Stimulated activated CD8-positive, alpha-beta memory T cell treated with anti-CD3 and anti-CD28 coated beads, Interleukin-4, amount 100 ng/mL, for 48 hours (primary cell): Measurements from ENCODE around the gene PRR5.

Source experiments
- DNase-seq: peaks from one replicate; pipeline ENCODE4 v3.0.0-alpha.2; 2020

Gene PRR5

DNA sequence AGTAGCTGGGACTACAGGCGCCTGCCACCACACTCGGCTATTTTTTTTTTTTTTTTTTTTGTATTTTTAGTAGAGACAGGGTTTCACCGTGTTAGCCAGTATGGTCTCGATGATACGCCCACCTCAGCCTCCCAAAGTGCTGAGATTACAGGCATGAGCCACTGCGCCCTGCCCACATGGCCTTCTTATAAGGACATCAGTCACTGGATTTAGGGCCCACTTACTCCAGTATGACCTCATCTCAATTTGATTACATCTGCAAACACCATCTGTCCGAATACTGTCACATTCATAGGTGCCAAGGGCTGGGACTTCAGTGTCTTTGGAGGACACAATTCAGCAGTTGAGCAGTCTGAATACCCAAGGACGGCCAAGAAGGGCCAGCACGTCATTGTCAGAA lies 8.2 kb upstream of the PRR5 start:
- no peak for DNase-seq

DNA sequence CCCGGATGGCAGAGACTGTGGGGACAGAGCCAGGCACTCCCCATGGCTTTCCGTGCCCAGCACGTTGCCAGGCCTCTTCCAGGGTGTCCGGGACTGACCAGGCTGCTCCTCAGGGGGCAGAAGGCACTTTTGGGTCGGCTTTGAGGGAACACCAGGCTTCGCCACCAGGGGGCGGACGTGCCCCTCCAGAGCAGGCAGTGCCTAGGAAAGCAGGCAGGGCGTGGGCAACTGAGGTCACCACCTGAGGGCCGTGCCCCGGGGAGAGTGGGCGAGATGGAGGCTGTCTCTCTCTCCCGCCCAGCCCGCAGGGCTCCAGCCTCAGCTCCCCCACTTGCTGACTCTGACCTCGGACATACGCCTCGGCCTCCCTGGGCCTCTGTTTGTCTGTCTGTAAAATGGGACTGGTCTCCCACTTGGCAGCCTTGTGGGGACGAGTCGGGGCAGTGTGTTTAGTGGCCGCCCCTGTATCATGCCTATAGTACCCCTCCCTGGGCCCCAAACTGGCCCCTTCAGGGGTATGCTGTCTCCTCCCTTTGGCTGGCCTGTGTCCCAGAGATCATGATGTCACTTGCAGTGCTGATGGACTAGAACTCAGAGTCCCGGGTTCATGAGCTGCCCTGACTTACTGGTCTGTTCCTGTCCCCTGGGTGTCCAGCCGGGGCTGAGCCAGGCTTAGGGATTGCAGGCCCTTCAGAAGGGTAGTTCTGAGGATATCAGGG lies 4.4 kb upstream of the PRR5 start:
- DNase-seq, result peak; percentile 95

DNA sequence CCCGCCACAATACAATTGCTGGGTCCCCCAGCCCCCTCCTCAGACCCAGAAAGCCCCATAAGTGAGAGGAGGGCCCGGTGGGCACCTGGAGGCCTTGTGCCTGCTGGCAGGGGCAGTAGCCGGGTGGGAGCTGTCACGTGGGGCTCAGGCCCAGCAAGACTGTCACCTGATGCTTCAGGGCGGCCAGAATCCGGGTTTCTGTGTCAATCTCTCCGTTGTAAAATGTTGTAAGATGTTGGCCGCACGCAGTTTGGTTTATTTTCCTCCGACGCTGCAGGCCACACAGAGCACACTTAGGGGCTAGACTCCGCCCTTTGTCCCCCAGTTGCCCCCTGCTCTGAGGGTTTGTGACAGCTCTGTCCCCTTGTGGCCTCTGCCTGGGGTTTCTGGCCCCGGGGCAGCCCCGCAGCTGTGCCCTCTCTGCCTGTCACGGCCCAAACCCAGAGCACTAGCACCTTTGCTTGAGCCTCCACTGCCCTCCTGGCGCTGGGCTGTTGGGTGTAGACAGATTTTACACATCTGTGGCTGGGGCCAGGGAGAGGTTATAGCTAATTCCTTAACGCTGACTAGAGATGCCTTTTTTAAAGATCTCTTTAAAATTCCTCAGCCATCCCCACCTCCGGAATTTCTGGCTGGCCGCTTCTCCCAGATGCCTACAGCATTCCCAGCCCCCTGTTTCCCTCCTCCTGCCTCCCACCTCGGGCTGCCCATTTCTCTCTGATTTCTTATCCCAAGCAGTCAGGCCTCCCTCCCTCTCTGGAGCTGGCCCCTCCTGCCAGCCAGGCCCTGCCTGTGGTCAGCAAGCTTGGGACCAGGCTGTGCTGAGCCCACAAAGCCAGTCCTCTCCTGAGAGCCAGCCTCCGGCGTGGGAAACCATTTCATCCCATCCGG lies 3.2 kb upstream of the PRR5 start:
- no peak for DNase-seq

DNA sequence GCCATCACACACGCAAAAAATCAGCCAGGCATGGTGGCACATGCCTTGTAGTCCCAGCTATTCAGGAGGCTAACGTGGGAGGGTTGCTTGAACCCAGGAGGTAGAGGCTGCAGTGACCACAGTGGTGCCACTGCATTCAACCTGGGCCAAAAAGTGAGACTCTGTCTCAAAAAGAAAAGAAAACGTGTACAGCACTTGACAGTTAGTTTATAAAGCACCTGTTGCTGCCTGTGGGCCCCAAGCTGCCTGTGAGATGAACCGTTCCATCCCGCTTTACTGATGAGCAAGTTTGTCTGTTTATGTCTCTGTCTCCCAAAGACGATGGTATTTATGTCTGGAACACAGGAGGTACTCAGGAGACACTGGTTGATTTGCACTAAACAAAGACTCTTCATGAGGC lies 1.5 kb upstream of the PRR5 start:
- no peak for DNase-seq

DNA sequence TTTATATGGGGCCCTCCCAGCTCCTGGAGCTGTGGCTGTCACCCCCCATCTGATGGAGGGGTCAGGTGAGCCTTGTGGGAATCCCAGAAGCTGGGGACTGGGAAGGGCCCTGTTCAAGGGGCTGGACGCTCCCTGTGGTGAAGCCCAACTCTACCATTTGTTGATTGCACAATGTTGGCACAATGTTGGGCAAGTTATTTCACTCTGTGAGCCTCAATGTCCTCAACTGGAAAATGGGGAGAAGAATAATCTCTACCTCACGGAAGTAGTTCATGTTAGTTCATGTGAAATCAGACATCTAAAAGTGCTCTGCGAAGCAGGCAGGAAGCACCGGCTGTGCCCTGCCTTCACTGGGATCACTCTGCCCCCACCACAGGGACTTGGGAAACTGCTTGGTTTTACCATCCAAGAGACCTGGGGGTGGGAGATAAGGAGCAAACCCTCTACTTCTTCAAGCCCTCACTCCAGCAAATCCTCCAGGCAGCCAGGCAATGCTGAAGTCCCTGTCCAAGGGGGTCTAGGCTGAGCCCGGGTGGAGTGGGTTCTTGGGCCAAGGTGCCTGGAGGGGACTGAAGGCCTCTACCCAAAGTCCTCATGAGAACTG lies 715 bp upstream of the PRR5 start:
- no peak for DNase-seq

DNA sequence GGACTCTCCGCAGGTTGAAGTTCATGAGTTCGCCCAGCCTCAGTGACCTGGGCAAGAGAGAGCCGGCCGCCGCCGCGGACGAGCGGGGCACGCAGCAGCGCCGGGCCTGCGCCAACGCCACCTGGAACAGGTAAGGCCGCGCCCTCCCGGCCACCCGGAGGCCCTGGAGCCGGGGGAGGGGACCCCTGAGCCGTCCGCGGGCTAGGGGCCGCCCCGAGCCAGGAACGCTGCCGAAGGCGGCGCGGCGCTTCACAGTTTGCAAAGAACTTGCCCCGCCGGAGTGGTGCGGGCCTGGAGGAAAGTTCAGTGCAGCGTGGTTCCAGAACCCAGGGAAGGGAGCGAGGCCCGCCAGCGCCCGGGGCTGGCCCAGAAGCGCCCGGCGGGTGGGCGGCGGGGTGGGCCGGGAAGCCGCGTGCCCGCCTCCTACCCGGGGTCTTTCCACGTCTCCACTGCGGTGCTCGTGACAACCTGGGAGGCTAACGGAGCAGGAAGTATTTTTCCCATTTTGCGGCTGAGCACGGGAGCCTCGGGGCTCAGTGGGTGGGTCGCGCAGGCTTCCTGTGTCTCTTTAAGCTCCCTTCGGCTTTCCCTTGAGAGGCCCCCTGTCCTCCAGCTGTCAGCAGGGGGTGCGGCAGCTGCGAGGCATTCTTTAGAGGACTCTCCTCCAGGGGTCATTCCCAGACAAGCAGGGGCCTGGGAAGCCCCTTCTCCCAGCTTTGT lies 635 bp downstream of the PRR5 start:
- peak; percentile 44 for DNase-seq

DNA sequence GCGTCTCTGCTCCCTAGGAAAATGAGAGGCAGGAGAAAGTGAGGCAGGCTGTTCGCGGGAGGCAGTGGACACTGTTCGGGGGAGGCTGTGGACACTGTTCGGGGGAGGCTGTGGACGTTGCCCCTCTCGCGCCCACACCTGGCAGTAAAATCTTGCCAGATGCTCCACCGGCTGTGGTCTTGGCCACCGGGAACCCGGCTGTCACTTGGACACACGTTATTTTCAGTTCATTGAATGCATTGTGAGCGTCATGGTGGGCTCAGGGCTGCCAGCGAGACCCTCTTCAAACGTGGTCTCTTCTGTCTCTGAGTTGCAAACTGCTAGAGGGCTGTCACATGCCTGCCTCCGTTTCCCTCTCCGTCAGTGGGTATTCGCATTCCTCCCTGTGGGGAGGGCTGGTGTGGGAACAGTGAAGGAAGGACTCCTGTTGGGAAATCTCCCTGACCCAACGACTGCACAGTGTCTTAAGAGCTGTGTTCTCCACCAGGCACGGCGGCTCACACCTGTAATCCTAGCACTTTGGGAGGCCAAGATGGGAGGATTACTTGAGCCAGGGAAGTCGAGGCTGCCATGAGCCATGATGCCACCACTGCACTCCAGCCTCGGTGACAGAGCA lies 1.4 kb downstream of the PRR5 start:
- DNase-seq, result no peak

DNA sequence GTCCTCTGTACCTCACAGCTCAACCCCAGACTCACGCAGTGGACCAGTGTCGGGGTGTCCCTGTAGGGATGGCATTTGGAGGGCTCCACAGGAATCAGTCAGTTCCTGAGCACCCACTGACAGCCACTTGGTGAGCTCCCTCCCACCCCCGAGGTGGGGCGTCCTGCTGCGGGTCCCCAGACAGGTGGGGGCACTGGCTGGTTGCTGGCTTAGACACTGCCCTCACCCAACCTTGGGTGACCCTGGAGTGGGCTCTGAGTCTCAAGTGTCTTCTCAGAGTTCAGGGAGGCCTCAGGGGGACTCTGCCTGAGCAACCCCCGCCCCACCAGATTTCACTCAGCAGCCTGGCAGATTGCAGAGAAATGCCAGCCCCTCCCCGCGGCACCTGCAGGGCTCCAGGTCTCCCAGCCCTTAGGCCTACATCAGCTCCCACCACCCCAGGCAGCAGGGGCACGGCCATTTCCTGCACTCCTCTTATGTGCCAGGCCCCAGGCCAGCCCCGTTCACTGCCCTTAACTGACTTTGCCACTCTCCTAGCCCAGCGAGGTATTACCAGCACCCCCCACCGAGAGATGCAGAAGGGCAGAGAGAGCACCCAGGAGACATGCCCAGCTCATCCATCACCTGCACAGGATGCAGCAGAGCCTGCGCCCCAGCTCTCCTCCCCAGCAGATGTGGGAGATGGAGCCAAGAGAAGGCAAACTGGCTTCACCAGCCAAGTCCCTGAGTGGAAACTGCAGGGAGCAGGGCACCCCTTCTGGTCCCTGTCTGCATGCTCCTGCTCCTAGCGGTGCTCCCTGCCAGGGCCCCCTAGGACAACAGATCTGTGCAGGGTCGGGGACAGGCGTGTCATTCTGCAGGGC lies 2.4 kb downstream of the PRR5 start:
- no peak for DNase-seq

DNA sequence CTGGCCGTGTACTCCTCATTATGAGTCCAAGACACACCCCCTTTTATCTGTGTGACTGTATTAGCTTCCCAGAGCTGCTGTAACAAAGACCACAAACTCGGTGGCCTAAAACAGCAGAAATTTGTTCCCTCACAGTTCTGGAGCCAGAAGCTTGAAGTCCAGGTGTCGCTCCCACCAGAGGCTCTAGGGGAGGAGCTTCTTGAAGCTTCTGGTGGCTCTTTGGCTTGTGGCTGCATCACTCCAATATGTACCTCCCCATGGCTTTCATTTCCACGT lies 3.0 kb downstream of the PRR5 start:
- no peak for DNase-seq

DNA sequence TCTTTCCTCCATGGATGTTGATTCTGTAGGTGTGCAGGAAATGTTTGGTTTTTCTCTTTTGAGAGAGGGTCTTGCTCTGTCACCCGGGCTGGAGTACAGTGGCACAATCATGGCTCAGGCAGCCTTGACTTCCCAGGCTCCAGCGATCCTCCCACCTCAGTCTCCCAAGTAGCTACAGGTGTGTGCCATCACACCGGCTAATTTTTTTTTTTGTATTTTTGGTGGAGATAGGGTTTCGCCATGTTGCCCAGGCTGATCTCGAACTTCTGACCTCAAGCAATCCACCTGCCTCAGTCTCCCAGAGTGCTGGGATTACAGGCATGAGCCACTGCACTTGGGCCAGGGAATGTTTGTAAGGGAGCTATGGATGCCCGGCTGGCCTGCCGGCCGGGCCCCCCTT lies 4.5 kb downstream of the PRR5 start:
- DNase-seq, result no peak

DNA sequence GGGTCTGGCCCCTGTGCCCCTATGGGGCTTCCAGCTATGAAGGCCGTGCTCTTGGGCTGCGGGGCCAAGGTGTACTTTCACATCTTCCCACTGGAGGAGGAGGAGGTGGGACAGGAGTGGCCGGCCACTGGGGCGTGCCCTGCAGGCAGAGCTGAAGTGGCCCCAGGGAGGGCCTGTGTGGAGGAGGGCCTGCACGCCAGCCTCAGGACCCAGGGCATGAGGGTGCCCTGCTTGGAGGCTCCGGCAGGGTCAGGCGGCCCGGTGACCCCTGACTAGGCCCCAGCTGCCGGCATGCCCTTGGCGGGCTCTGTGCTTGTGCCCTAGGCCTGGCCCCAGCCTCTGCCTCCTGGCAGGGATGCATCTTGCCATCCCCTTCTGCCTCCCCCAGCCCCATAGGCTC lies 5.2 kb downstream of the PRR5 start:
- DNase-seq, result no peak

DNA sequence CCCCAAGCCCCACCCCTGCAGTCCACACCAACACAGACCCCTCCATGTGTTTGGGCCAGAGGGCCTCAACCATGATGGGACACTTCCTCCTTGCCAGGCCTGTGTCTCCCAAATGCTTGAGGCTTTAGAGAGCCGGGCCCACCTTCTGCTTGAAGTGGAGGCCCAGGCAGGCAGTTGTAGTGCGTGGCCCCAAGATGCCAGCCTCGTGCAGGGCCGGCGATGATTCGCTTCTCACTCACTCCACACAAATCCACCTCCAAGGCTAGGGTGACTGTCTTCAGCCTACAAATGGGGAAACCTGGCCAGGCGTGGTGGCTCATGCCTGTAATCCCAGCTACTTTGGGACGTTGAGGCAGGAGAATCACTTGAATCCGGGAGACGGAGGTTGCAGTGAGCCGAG lies 5.7 kb downstream of the PRR5 start:
- DNase-seq, result no peak

DNA sequence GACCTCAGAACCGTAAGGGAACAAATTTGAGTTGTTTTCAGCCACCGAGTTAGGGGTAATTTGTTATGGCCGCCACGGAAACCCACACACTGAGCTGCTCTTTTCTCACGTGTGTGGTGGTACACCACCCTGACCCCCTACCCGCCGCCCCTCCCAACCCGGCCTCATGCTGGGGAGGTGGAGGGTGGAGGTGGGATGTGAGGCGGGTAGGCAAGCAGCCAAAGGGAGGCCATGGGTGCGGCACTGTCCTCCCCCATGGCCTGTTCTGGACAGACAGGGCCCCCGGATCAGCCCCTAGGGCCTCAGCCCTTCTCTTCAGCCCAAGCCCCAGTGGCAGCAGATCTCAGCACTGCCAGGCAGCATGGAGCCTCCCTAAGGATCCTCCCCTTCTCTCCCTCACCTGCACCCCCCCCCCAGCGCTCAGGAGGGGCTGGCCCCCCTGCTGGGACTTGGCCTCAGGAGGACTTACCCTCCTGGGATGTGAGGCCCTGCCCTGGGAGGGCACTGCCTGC lies 7.9 kb downstream of the PRR5 start:
- peak; percentile 43 for DNase-seq

DNA sequence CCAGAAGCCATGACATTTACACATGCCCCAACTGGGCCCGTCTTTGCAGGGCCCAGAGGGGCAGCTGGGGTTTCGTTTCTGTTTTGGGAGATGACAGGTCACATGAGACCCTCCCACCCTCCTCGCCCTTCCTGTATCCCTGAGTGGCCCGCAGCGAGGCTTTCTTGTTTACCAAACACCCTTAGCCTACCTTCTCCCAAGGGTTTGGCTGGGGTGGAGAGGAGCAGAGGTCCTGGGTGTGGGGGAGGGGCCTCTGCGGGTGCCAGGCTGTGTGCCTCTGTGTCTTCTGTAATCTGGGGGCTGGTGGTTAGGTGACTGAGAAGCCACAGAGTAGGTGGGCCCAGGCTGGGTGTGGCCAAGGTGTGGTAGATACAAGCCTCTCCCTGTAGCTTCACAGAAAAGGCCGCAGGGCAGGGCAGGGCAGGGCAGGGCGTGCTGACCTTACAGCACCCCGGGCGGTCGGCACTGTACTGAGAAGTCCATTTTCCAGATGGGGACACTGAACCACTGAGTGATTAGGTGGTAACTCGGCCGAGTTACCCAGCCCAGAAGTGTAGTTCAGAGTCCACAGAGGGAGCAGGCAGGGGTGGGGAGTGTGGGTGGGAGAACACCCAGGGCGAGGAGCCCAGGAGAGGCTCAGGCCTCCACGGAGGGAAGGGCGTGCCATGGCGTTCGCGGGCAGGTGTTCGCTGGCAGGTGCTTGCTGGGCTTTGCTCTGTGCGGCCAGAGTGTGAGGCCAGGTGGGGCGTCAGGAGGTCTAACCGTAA lies 8.7 kb downstream of the PRR5 start:
- DNase-seq, result peak; percentile 74

DNA sequence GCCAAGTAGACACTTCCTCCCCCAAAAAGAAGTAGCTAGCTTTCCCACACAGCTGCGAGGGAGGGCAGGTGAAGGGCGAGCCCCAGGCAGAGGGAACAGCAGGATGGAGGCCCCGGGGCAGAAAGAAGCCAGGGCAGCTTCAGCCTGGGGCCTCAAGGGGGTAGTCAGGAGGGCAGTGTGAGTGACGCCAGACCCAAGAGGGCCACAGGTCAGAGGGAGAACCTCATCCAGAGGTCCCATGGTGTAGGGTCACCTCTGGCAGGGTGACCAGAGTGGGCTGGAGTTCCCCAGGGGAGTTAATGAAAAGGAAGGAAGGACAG lies 9.2 kb downstream of the PRR5 start:
- DNase-seq, result no peak

DNA sequence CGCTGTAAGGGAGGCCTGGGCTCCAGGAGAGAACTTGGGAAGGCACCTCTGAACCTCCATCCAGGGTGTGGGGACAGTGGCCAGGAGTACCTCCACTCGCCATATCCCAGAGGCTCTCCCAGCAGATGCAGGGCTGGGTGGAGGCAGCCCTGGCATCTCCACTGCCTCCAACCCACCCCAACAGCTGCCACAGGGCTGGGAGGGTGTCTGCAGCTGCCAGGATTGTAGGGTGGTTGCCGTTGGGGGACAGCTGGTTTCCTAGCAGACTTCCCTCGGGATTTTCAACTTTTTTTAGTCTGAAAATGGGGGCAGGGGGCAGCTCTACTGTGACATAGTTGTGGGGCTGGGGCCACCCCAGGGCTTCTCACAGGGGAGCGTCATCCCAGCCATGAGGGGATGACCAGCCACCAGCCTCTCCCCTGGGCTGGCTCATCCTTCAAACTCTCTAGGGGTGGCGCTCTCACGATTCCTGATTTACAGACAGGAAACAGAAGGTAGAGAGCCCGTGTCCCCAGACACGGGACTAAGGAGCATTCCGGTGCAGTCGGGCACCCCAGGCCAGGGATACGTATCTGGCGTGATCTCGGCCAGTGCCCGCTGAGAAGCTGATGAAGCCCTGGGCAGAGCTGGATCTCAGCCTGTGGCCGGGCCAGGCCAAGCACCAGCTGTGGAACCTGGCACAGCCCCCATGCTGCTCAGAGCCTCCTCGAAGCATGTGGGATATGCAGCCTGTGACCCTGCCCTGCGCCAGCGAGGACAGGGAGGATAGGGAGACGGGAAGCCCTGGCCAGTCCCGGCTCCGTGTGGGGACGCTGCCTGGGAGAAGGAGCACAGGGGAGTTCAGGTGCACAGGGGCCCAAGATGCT lies 9.9 kb downstream of the PRR5 start:
- DNase-seq, result no peak

DNA sequence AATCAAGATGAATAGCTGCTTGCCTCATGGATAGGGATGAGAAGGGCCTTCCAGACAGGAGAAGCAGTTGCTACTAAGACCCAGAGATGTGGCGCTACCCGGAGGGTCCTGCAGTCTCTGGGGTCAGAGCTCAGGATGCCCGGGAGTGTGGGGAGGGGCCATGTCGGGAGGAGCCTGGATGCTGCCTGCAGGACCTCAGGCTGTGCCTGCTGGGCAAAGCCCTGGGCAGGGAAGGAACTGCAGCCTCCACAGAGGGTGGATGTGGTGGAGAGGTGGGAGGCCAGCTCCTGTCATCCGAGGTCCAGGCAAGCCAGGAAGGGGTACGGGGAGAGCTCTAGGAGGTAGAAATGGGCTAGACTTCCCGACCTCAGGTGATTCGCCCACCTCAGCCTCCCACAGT lies 11.0 kb downstream of the PRR5 start:
- DNase-seq, result no peak

DNA sequence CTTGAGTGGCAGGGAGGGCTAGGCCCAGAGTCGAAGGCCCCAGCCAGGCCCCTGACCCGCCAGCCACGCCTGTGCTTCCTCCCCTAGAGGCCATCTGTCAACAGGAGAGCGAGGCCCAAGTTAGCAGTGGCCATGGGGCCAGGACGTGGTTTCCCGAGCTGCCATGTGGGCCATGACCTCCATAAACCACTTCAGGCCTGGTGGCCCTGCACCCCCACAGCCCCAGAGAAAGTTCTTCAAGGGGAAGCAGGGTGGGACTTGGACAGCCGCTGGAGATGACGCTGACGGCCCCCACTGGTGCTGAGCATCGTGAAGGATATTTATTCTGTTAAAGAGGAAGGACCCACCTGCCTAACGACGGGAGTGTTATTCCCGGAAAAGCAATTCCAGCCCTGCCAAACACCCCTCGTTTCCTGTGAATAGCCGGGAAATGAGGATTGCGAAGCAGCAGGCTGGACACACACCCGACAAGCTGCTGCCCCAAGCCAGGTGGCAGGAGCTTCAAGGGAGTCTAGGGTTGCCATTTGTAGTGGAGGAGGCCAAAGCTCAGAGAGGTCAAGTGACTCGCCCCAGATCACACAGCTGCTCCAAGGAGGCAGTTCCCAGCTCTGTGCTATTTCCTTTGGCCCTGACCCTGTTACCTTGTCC lies 12.8 kb downstream of the PRR5 start:
- no peak for DNase-seq

DNA sequence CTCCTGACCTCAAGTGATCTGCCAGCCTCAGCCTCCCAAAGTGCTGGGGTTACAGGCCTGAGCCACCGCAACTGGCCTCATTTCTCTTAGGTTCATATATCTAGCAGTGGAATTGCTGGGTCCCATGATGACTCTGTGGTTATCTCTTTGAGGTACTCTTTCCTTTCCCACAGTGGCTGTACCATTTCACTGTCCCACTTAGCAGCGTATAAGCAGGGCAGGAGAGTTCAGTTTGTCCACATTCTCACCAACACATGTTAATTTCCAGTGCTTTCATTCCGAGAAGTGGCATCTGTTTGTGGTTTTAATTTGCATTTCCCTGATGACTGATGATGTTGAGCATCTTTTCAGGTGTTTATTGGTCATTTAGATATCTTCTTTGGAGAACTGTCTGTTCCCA lies 16.4 kb downstream of the PRR5 start:
- no peak for DNase-seq
